H7 (cell line): Measurements from ENCODE around the gene DPF3. TPM values are rescaled to one million over a fixed set of nuclear protein-coding genes. Genes with fewer than 3 reads are reported as not detected.

Experiments used
- DNase-seq: peaks from one replicate; pipeline ENCODE4 v3.0.0; 2012
- H3K27me3 ChIP-seq: 2 replicates; pipeline ENCODE4 v1.6.0; 2011; ENCODE audit warnings: mild to moderate bottlenecking, low read length; ENCODE audit not compliant: control insufficient read depth, insufficient read depth
- H3K36me3 ChIP-seq: replicated peaks from 2 replicates; pipeline ENCODE4 v1.5.1; 2011; ENCODE audit warnings: low read length; ENCODE audit not compliant: control insufficient read depth, insufficient read depth
- H3K4me3 ChIP-seq: 2 replicates; pipeline ENCODE4 v1.5.1; 2011; ENCODE audit warnings: low read depth, mild to moderate bottlenecking, control low read depth, low read length, moderate library complexity; ENCODE audit not compliant: insufficient read depth
- total RNA-seq: library from RNA; depleted of rRNA; stranded (reverse); fragments of >200 nt; shearing (Covaris generic); gene quantifications from 2 replicates; pipeline ENCODE4 v1.2.3, GENCODE V29; 2014

DPF3 gene
- total RNA-seq, 1 experiment from 2014 or later = 0.59 TPM

DNA sequence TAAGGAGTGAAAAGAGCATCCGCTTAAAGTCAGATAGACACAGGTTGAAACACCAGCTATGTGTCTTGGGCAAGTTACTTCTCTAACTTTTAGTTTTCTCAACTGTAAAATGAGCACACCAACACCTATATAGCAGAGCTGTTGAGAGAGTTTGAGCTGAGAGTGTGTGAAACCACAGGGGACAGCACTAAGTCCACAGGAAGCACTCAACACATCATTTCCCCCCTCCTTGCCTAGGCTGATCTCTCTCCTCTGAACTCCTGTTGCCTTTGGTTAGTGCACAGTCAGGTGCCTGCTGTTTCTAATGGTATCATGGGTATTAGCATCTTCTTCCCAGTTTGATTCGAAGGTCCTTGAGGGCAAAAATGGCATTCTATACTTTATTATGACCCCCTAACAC lies 176.7 kb downstream of the DPF3 start:
- no peaks in the 10 kb centered on the region for H3K27me3 ChIP-seq
- no peak overlapping the region for H3K4me3 ChIP-seq
- H3K36me3 ChIP-seq = no peaks in the 10 kb centered on the region
- no peak for DNase-seq

DNA sequence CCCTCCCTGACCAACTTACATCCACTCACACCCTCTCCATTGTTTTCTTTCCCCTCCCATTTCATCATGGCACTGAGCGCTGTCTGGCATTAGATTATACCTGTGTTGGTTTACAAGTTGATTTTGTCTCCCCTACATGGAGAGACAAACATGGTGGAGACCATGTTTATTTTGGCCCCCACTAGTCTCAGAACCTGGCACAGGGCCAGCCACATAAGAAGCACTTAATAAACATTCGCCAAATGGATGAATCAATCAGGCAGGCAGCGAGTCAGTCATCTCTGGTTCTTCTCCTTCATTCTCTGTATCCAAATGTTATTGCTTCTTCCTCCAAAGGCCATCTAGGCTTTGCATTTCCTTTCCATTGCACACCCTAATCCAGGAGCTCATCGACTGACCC lies 177.4 kb downstream of the DPF3 start:
- DNase-seq = no peak

DNA sequence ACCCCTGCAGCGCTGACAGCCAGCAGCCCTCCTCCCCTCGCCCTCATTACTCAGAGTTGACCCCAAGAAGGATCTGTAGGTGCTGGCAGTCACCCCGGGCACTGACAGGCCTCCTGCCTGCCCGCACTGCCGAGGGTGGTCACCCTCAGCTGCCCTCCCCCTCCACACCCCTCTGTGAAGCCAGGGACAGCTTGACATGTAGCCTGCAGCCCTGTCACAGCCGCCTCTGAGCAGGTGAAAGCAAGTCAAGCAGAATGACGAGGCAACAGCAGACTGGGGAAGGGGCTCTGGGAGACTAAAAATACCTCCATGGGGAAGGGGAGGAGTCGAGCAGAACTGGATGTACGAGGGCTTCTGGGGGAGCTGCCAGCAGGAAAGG lies 178.1 kb downstream of the DPF3 start:
- H3K4me3 ChIP-seq = no peak overlapping the region
- H3K27me3 ChIP-seq = no peaks in the 10 kb centered on the region
- DNase-seq = no peak
- H3K36me3 ChIP-seq = no peaks in the 10 kb centered on the region

More for the DNA sequence above, 177.4 kb downstream of the DPF3 start:
- Histone ChIP-seq H3K36me3 (no peaks in the 10 kb centered on the region), H3K4me3 (no peak overlapping the region), H3K27me3 (no peaks in the 10 kb centered on the region)

DNA sequence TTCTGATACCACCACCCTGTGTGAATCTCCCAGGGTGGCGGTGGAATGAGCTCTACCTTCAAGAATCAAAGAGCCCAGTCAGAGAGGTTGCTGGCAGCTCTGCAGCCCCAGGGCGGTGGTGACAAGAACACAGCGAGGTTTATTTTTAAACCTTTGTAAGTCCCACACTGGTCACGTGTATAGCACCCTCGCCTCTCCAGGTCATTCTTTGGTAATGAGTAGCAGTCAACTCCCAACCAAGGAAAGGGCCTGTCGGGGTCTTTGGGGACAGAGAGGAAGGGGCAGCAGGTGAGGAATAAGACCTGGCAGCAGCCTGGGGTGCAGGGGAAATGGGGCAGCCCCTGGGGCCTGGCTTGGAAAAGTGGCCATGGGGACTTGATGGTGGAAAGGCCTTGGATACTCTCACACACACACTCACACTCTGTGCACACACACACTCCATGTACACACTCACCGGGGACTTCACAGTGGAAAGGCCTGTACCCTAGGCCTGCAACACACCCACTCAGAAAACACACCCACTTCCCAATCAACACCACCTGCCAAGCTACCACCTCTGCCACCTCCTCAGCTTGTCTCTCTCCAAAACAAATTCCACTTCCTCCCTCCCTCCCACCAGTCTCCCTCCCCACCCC lies 178.6 kb downstream of the DPF3 start:
- Histone ChIP-seq H3K36me3 (no peaks in the 10 kb centered on the region), H3K27me3 (no peaks in the 10 kb centered on the region), H3K4me3 (no peak overlapping the region)
- DNase-seq = no peak

DNA sequence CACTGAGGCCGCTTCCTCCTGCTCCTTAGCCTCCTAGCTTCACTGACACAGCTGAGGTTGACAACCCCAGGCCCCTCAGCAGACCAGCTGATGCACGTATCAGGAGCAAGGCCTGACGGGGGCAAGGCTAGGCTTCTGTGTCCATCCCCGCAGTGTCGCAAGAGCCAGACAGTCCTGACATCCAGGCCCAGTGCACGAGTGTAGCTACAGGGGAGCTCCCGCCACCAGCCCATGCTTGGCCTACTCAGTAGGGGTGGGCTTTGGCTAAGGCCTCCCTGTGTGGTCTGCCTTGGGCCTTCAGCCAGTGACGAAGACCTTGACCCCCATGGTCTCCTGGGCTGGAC lies 179.1 kb downstream of the DPF3 start:
- H3K4me3 ChIP-seq = no peak overlapping the region
- no peak for DNase-seq
- H3K27me3 ChIP-seq = no peaks in the 10 kb centered on the region
- H3K36me3 ChIP-seq = no peaks in the 10 kb centered on the region

DNA sequence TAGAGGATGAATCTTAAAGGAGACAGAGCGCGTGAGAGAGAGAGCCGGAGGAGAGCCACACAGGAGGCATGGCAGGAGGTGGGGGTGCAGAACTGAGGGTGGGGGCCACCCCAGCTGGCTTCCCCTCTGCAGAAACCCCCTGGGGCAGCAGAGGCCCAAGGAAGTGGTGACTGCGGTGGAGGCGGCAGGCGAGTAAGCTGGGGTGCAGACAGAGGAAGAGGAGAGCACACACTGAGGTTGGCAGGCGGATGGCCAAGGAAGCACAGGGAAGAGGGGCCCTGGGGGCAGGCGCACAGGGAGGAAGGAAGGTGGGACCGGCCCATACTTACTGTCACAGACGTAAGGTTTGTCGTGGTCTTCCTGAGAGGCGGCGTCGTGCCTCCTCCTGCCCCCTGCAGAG lies 179.8 kb downstream of the DPF3 start:
- Histone ChIP-seq H3K27me3 (no peaks in the 10 kb centered on the region), H3K36me3 (no peaks in the 10 kb centered on the region), H3K4me3 (no peak overlapping the region)
- DNase-seq = no peak

DNA sequence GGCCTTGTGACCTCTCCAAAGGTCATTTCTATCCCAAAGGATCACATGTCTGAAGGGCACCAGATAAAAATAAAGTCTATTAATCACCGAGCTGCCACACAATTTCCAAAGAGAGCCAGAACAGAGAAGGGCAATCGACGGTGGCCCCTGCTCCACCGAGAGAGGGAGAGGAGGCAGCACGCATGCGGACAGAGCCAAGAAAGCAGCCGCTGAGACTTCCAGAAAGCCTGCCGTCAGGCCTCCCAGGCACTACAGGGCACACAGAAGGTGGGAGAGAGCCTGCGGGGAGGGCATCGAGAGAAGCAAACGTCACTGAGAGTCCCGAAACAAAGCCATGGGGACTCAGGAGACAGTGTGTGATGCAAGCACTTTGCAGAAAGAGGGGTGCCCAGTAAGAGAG lies 182.0 kb downstream of the DPF3 start:
- H3K36me3 ChIP-seq = no peaks in the 10 kb centered on the region
- H3K27me3 ChIP-seq = no peaks in the 10 kb centered on the region
- no peak overlapping the region for H3K4me3 ChIP-seq
- DNase-seq = no peak

DNA sequence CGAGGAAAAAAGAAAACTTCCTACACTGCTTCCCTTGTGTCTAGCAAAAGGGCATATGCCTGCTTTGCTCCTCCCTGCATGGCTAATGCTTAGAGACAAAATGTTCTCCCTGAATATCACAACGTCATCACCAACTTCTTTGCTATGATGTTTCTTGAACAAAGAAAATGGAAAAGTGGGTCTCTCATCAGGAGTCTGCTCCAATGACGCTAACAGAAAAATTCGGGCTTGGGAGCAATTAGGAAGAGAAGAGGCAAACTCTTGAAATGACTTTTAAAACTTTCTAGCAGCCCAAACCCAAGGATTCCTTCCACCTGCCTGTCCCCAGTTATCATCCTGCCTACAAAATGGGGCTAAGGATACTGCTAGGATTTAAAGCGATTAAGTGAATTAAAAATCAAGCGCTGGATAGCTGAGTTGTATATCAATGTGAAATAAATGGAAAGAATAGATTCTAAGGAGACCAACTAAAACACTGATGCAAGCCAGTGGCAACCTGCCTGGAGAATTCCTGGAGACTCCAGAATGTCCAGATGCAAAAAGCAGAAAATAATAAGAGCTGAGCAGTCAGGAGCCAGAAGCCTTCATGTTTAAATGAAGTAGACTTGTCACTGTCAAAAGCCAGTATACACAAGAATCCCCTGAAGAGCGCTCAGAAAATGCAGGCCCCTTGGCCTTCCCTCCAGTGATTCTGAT lies 183.8 kb downstream of the DPF3 start:
- H3K36me3 ChIP-seq = no peaks in the 10 kb centered on the region
- no peak overlapping the region for H3K4me3 ChIP-seq
- H3K27me3 ChIP-seq = no peaks in the 10 kb centered on the region
- no peak for DNase-seq

DNA sequence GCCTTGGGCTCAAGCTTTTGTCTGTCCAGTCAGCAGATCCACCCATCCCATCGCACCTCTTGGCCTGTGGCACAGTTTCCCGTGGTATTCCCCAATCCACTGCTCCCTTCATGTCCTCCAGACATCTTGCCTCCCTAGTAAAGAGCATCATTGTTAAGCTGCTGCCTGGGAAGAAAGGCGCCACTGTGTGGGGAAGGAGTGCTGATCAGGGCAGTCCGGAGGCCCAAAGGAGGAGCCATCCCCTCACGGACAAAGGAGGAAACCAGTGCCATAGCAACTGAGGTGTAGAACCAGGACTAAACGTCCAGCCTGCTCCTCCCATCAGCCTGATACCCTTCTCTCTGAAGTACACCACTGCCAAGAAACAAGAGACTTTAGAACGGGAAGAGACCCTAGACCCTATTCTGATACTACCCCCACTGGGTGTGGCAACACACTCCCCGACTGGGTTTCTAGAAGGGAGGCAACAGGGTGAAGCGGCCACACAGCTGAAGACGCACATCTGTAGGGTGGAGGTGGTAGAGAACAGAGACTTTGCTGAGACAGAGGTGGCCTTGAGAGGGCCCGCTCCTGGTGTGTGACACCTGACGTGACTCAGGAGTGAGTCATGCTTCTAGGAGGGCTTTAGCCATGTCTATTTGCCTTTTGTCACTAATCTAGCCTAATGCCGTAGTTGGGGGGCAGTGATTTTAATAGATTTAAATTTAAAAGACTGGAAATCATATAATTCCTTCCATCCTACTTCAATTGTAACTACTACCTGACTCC lies 185.0 kb downstream of the DPF3 start:
- Histone ChIP-seq H3K4me3 (no peak overlapping the region), H3K36me3 (no peaks in the 10 kb centered on the region), H3K27me3 (no peaks in the 10 kb centered on the region)
- DNase-seq = peak; percentile 64

DNA sequence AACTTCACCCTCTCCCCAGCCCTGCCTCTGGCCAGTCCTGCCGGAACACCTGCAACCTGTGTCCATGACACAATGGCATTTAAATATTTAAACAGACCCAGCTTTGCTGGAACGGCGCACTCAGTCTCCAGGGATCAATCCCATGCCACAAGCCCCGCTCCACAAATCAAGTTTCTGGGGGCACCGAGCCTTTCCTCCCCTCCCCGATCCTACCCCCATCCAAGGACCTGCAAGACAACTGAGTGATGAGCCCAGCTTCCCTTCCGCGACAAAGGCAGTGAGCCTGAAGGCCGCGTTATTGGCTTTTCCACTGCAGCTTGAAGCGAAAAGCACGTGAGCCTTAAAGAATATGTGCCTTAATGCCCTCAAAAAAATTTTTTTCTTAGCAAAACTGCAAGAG lies 185.7 kb downstream of the DPF3 start:
- no peaks in the 10 kb centered on the region for H3K27me3 ChIP-seq
- DNase-seq = no peak
- H3K36me3 ChIP-seq = no peaks in the 10 kb centered on the region
- H3K4me3 ChIP-seq = no peak overlapping the region

DNA sequence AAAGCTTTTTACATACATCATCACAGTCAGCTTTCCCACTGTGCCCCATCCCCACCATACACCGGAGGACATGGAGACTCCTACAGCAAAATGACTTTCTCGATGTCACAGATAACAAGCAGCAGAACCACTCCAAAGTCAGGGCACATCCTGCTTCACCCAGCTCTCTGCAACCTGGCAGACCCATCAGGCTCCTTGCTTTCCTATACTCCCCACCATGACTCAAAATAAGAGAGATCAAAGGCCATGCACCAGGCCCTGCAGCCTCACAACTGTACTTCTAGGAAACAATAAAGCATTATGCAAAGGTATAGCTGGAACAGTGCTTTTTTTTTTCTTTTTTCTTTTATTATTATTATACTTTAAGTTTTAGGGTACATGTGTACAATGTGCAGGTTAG lies 187.4 kb downstream of the DPF3 start:
- H3K4me3 ChIP-seq = no peak overlapping the region
- DNase-seq = no peak
- H3K27me3 ChIP-seq = no peaks in the 10 kb centered on the region
- no peaks in the 10 kb centered on the region for H3K36me3 ChIP-seq

DNA sequence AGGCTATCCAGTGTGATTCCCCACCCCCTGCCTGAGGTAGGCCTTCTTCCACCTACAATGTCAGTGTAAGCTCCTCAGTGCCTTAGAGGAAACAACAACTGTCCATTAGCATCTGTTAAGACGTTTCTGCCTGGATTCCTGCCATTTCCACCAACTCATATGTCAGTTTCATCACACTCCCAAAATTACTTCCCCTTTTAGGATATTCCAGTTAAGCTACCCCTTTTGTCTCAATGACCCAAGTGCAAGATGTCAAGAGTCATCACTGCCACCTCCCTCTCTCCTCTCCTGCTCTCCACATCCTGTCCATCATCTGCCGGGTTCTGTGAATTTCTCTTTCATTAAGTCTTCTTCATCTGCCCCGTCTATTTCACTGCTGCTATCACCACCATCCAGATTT lies 189.4 kb downstream of the DPF3 start:
- Histone ChIP-seq H3K27me3 (no peaks in the 10 kb centered on the region), H3K36me3 (no peaks in the 10 kb centered on the region), H3K4me3 (no peak overlapping the region)
- DNase-seq = no peak

DNA sequence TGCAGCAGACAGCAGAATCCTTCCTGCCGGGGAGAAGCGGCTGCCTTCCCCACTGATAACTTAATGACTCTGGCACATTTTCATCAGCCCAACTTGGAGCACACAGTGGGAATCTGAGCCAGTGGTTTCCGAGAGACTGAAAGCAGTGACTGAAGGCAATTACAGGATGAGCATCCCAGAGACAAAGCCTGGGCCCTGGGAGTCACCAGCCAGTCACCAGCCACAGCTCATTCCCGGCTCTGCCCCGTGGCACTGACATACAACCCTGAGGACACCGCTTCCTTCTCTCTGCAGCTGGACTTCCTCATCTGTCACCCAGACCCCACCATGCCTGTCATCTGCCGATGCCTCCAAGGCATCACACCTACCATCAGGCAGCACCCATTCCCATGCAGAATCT lies 192.3 kb downstream of the DPF3 start:
- Histone ChIP-seq H3K36me3 (no peaks in the 10 kb centered on the region), H3K27me3 (no peaks in the 10 kb centered on the region), H3K4me3 (no peak overlapping the region)
- DNase-seq = peak; percentile 45

DNA sequence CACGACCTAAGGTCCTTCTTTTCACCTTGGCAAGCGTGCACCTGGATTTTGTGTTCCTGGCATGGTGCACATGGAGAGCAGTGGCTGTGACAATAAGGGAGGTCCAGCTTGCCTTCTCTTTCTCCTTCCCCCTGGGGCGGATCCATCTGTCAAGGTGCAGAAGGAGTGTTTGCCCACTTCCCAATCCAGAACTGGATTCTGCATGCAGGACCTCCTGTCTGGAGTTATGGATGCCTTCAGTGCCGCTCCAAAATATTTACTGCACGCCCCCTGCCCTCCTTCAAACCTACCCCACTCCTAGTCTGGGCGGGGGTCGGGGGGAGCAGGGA lies 192.7 kb downstream of the DPF3 start:
- no peak for DNase-seq
- no peaks in the 10 kb centered on the region for H3K27me3 ChIP-seq
- no peak overlapping the region for H3K4me3 ChIP-seq
- H3K36me3 ChIP-seq = no peaks in the 10 kb centered on the region
